PC-3 (cell line): ENCODE measurements around the gene CHCHD10. TPM values are rescaled to one million over a fixed set of nuclear protein-coding genes. Genes with fewer than 3 reads are reported as not detected.

ENCODE experiments used
- ATAC-seq: fragments of 200-7000 bp; cut with Tn5 transposase; 2 replicates; pipeline ENCODE4 v1.9.1; 2020; ENCODE audit warnings: mild to moderate bottlenecking, moderate library complexity
- BruUV-seq: library from RNA; stranded (reverse); fragments of 400-500 nt; replicated peaks from 2 replicates; lab custom pipeline; 2021; lab: Mats Ljungman, UMichigan
- CTCF ChIA-PET: fragments of 300-600 bp; sonication (Branson Sonifier 250); formaldehyde crosslinking; loops from one replicate; lab custom pipeline; 2022; ENCODE audit warnings: antibody characterized with exemption; lab: Charles Lee
- POLR2A ChIA-PET: fragments of 300-600 bp; sonication (Branson Sonifier 250); formaldehyde crosslinking; loops from one replicate; lab custom pipeline; 2022; ENCODE audit warnings: antibody characterized with exemption; ENCODE audit not compliant: unreplicated experiment; lab: Charles Lee
- DNase-seq: peaks from one replicate; pipeline ENCODE4 v3.0.0-alpha.2; 2015
- H2AFZ ChIP-seq: fragments of 300-600 bp; sonication (generic); 2 replicates; pipeline ENCODE4 v1.6.0; 2016; ENCODE audit warnings: antibody characterized with exemption, low read length
- H3F3A ChIP-seq: fragments of 300-600 bp; sonication (generic); one replicate; pipeline ENCODE4 v1.6.0; 2017; ENCODE audit warnings: antibody characterized with exemption, low read length, control low read depth, mild to moderate bottlenecking; ENCODE audit not compliant: unreplicated experiment
- H3K27ac ChIP-seq: fragments of 300-600 bp; sonication (generic); 2 replicates; pipeline ENCODE4 v1.5.1; 2016; ENCODE audit warnings: mild to moderate bottlenecking, low read length
- H3K27me3 ChIP-seq: fragments of 300-600 bp; sonication (generic); 2 replicates; pipeline ENCODE4 v1.6.1; 2016; ENCODE audit warnings: low read length, mixed read lengths
- H3K36me3 ChIP-seq: fragments of 300-600 bp; sonication (generic); 2 replicates; pipeline ENCODE4 v1.6.1; 2016; ENCODE audit warnings: low read depth, mixed run types, low read length, mixed read lengths
- H3K4me1 ChIP-seq: fragments of 300-600 bp; sonication (generic); 2 replicates; pipeline ENCODE4 v1.5.1; 2016; ENCODE audit warnings: low read length; ENCODE audit not compliant: insufficient read depth
- H3K4me2 ChIP-seq: fragments of 300-600 bp; sonication (generic); 2 replicates; pipeline ENCODE4 v1.6.0; 2016; ENCODE audit warnings: low read length
- H3K4me3 ChIP-seq: fragments of 300-600 bp; sonication (generic); 2 replicates; pipeline ENCODE4 v1.5.1; 2016; ENCODE audit warnings: mild to moderate bottlenecking, low read length, mixed read lengths
- H3K79me2 ChIP-seq: fragments of 300-600 bp; sonication (generic); 2 replicates; pipeline ENCODE4 v1.6.1; 2017; ENCODE audit warnings: low read length, mixed read lengths
- H3K9ac ChIP-seq: fragments of 300-600 bp; sonication (generic); 2 replicates; pipeline ENCODE4 v1.6.0; 2016; ENCODE audit warnings: mild to moderate bottlenecking, low read length
- H3K9me2 ChIP-seq: fragments of 300-600 bp; sonication (generic); replicated peaks from 2 replicates; pipeline ENCODE4 v1.6.1; 2016; ENCODE audit warnings: mixed run types, low read length, mixed read lengths
- H3K9me3 ChIP-seq: fragments of 300-600 bp; sonication (generic); 2 replicates; pipeline ENCODE4 v1.6.1; 2016; ENCODE audit warnings: low read length, mixed read lengths
- H4K20me1 ChIP-seq: fragments of 300-600 bp; sonication (generic); 2 replicates; pipeline ENCODE4 v1.6.1; 2016; ENCODE audit warnings: low read length, mixed read lengths
- CTCF ChIP-seq: fragments of 300-600 bp; sonication (generic); conservative IDR thresholded peaks from 2 replicates; pipeline ENCODE4 v1.5.1; 2017; ENCODE audit warnings: antibody characterized with exemption, low read depth, mild to moderate bottlenecking, low read length
- EZH2 ChIP-seq: fragments of 300-600 bp; sonication (generic); IDR thresholded peaks from one replicate; pipeline ENCODE4 v1.6.1; 2017; ENCODE audit warnings: antibody characterized with exemption, mild to moderate bottlenecking, low read length; ENCODE audit not compliant: unreplicated experiment
- EZH2phosphoT487 ChIP-seq: fragments of 300-600 bp; sonication (generic); IDR thresholded peaks from 2 replicates; pipeline ENCODE4 v1.6.1; 2018; ENCODE audit warnings: mild to moderate bottlenecking, antibody characterized with exemption, low read length, borderline replicate concordance
- intact Hi-C: fragments of 100-400 bp; cut with micrococcal nuclease; formaldehyde crosslinking; loops from 2 replicates; pipeline ENCODE4 v1.9.0; 2023
- total RNA-seq: library from RNA; depleted of rRNA; stranded (reverse); fragments of >200 nt; gene quantifications from 2 replicates; pipeline ENCODE4 v1.2.3, GENCODE V29; 2014

The CHCHD10 gene
- total RNA-seq, 1 experiment from 2014 or later, result 98.1 TPM

GRCh38 chr22:23764899-23765881, 2.6 kb downstream of the CHCHD10 start:
- peaks cover 22% of the 10 kb centered on the region for H3K79me2 ChIP-seq
- DNase-seq (no peak), ATAC-seq (no peak)
- H3K9me3 ChIP-seq, result no peaks in the 10 kb centered on the region
- peaks cover 4% of the 10 kb centered on the region; the same call in 1 of the 2 replicates for H3K4me1 ChIP-seq
- no peak overlapping the region for H3K27ac ChIP-seq
- H3K36me3 ChIP-seq, result peaks cover 5% of the 10 kb centered on the region; the same call in 1 of the 2 replicates
- intact Hi-C loops, result loop anchor here (5.0 kb wide), 1 partner anchor 82 kb away; no protein-coding TSS in a partner anchor
- no peak overlapping the region for H3K4me3 ChIP-seq
- H3K4me2 ChIP-seq, result peak overlapping the region; percentile 41; the same call in 1 of the 2 replicates
- no TSS peak for BruUV-seq
- no peaks in the 10 kb centered on the region for H4K20me1 ChIP-seq
- H3K9me2 ChIP-seq, result no peaks in the 10 kb centered on the region
- ChIA-PET CTCF (no interaction called here), POLR2A (no interaction called here)
- H3K9ac ChIP-seq, result no peak overlapping the region
- H3F3A ChIP-seq, result no peaks in the 10 kb centered on the region
- no peaks in the 10 kb centered on the region for H3K27me3 ChIP-seq
- no peak for TF ChIP-seq EZH2phosphoT487
- no peak overlapping the region for H2AFZ ChIP-seq

GRCh38 chr22:23763954-23764353, 3.8 kb downstream of the CHCHD10 start:
- Histone ChIP-seq H3F3A (no peaks in the 10 kb centered on the region), H3K36me3 (peaks cover 5% of the 10 kb centered on the region; the same call in 1 of the 2 replicates), H3K4me2 (no peak overlapping the region), H3K27me3 (no peaks in the 10 kb centered on the region), H3K4me3 (no peak overlapping the region), H4K20me1 (no peaks in the 10 kb centered on the region), H3K9me2 (no peaks in the 10 kb centered on the region), H3K4me1 (peaks cover 4% of the 10 kb centered on the region; the same call in 1 of the 2 replicates), H3K79me2 (peaks cover 22% of the 10 kb centered on the region), H2AFZ (no peak overlapping the region), H3K9me3 (no peaks in the 10 kb centered on the region), H3K27ac (no peak overlapping the region), H3K9ac (no peak overlapping the region)
- ATAC-seq (no peak), DNase-seq (no peak)
- BruUV-seq, result no TSS peak
- ChIA-PET POLR2A (no interaction called here), CTCF (no interaction called here)
- intact Hi-C loops, result no loop called here
- TF ChIP-seq EZH2phosphoT487 (no peak), EZH2 (no peak), CTCF (no peak)

- BruUV-seq, result no TSS peak
- Histone ChIP-seq H3K4me3 (no peak overlapping the region), H3K9me2 (no peaks in the 10 kb centered on the region), H3K4me2 (no peak overlapping the region), H2AFZ (no peak overlapping the region), H3K79me2 (peaks cover 22% of the 10 kb centered on the region), H3F3A (no peaks in the 10 kb centered on the region), H3K4me1 (peaks cover 4% of the 10 kb centered on the region; the same call in 1 of the 2 replicates), H3K36me3 (peaks cover 5% of the 10 kb centered on the region; the same call in 1 of the 2 replicates), H3K27me3 (no peaks in the 10 kb centered on the region), H4K20me1 (no peaks in the 10 kb centered on the region), H3K9ac (no peak overlapping the region), H3K9me3 (no peaks in the 10 kb centered on the region), H3K27ac (no peak overlapping the region)
- ATAC-seq (no peak), DNase-seq (no peak)
- ChIA-PET CTCF (no interaction called here), POLR2A (interaction anchor here (0.6 kb wide), 1 partner anchor 13 kb away, joined by 3 read pairs; the partner anchor contains the start of gene ZNF70)
- intact Hi-C loops, result no loop called here
- TF ChIP-seq CTCF (no peak), EZH2phosphoT487 (no peak), EZH2 (no peak)
Observed at GRCh38 chr22:23763579-23763945, 4.2 kb downstream of the CHCHD10 start.
